Measurements from ENCODE around the gene CTU2.

DNA sequence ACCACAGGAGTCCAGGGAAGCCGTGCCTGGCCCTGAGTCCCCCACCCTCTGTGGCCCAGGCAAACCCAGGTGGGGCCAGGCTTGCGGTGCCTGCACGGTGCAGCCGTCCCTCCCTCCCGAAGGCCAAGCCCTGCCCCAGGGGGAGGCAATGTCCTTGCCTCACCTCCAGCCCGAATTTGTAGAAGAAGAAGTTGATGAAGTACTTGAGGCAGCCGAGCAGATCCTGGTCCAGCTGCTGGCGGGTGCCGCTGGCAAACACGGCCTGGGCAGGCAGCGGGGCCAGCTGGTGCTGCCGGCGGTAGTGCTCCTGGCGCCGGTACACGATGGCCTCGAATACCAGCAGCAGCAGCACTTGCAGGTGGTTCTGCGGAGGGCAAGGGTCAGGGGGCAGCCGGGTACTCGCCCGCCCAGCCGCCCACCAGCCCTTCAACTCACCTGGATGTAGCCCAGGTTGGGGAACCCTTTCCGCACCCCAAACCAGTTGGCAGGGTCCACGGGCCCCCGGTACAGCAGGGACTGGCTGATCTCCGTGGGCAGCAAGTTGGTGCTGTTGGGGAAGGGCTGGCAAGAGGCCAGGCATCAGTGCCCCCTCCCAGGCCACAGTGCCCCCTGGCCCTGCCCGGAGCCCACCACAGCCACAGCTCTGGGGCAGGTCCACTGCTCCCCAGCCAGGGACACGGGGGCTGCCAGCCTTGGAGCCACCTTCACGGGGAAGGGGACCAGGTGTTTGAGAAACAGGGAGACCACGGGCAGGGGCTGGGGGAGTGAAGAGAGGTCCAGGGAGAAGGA lies 26.1 kb downstream of the CTU2 start:
- TF ChIP-seq FOXA1 (IDR thresholded peaks at IDR 0.05; ENCODE audit: borderline replicate concordance) (no peak), NR2C2 (CRISPR knock-in tag; IDR thresholded peaks at IDR 0.05) (no peak), NR2C2 (tag; IDR thresholded peaks at IDR 0.05) (no peak), RAD21 (CRISPR knock-in tag; conservative IDR thresholded peaks at IDR 0.05 in 1 of 2, IDR thresholded peaks at IDR 0.05 in 1 of 2) (no peak), JUN (IDR thresholded peaks at IDR 0.05; ENCODE audit: borderline replicate concordance, low read depth, low read length) (no peak), JUN (CRISPR knock-in tag; IDR thresholded peaks at IDR 0.05; ENCODE audit: borderline replicate concordance) (no peak), RFX5 (IDR thresholded peaks at IDR 0.05; ENCODE audit: low read depth, low read length) (no peak), NCOR1 (IDR thresholded peaks at IDR 0.05) (no peak), NFXL1 (CRISPR knock-in tag; IDR thresholded peaks at IDR 0.05) (no peak), POLR2AphosphoS5 (IDR thresholded peaks at IDR 0.05; ENCODE audit: control insufficient read depth, insufficient read depth, low read depth, low read length) (no peak), E2F3 (CRISPR knock-in tag; IDR thresholded peaks at IDR 0.05) (no peak), BHLHE40 (IDR thresholded peaks at IDR 0.05; ENCODE audit: low read length) (no peak)
- TF ChIP-seq, protein P1, sequence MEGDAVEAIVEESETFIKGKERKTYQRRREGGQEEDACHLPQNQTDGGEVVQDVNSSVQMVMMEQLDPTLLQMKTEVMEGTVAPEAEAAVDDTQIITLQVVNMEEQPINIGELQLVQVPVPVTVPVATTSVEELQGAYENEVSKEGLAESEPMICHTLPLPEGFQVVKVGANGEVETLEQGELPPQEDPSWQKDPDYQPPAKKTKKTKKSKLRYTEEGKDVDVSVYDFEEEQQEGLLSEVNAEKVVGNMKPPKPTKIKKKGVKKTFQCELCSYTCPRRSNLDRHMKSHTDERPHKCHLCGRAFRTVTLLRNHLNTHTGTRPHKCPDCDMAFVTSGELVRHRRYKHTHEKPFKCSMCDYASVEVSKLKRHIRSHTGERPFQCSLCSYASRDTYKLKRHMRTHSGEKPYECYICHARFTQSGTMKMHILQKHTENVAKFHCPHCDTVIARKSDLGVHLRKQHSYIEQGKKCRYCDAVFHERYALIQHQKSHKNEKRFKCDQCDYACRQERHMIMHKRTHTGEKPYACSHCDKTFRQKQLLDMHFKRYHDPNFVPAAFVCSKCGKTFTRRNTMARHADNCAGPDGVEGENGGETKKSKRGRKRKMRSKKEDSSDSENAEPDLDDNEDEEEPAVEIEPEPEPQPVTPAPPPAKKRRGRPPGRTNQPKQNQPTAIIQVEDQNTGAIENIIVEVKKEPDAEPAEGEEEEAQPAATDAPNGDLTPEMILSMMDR (IDR thresholded peaks at IDR 0.05 in 2 of 3, conservative IDR thresholded peaks at IDR 0.05 in 1 of 3; ENCODE audit: insufficient read depth in 2 of 3, low read depth in 1 of 3, low read length in 3 of 3): no peak
- TF ChIP-seq, protein P2, sequence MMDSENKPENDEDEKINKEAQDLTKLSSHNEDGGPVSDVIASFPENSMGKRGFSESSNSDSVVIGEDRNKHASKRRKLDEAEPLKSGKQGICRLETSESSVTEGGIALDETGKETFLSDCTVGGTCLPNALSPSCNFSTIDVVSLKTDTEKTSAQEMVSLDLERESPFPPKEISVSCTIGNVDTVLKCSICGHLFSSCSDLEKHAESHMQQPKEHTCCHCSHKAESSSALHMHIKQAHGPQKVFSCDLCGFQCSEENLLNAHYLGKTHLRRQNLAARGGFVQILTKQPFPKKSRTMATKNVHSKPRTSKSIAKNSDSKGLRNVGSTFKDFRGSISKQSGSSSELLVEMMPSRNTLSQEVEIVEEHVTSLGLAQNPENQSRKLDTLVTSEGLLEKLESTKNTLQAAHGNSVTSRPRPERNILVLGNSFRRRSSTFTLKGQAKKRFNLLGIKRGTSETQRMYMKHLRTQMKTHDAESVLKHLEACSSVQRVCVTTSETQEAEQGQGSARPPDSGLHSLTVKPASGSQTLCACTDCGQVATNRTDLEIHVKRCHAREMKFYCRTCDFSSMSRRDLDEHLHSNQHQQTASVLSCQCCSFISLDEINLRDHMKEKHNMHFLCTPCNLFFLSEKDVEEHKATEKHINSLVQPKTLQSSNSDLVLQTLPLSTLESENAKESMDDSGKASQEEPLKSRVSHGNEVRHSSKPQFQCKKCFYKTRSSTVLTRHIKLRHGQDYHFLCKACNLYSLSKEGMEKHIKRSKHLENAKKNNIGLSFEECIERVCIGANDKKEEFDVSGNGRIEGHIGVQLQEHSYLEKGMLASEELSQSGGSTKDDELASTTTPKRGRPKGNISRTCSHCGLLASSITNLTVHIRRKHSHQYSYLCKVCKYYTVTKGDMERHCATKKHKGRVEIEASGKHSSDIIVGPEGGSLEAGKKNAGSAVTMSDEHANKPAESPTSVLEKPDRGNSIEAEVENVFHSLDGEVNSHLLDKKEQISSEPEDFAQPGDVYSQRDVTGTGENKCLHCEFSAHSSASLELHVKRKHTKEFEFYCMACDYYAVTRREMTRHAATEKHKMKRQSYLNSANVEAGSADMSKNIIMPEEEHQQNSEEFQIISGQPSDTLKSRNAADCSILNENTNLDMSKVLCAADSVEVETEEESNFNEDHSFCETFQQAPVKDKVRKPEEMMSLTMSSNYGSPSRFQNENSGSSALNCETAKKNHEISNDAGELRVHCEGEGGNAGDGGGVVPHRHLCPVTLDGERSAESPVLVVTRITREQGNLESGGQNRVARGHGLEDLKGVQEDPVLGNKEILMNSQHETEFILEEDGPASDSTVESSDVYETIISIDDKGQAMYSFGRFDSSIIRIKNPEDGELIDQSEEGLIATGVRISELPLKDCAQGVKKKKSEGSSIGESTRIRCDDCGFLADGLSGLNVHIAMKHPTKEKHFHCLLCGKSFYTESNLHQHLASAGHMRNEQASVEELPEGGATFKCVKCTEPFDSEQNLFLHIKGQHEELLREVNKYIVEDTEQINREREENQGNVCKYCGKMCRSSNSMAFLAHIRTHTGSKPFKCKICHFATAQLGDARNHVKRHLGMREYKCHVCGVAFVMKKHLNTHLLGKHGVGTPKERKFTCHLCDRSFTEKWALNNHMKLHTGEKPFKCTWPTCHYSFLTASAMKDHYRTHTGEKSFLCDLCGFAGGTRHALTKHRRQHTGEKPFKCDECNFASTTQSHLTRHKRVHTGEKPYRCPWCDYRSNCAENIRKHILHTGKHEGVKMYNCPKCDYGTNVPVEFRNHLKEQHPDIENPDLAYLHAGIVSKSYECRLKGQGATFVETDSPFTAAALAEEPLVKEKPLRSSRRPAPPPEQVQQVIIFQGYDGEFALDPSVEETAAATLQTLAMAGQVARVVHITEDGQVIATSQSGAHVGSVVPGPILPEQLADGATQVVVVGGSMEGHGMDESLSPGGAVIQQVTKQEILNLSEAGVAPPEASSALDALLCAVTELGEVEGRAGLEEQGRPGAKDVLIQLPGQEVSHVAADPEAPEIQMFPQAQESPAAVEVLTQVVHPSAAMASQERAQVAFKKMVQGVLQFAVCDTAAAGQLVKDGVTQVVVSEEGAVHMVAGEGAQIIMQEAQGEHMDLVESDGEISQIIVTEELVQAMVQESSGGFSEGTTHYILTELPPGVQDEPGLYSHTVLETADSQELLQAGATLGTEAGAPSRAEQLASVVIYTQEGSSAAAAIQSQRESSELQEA (IDR thresholded peaks at IDR 0.05; ENCODE audit: low read depth): no peak
- TF ChIP-seq, protein P3, sequence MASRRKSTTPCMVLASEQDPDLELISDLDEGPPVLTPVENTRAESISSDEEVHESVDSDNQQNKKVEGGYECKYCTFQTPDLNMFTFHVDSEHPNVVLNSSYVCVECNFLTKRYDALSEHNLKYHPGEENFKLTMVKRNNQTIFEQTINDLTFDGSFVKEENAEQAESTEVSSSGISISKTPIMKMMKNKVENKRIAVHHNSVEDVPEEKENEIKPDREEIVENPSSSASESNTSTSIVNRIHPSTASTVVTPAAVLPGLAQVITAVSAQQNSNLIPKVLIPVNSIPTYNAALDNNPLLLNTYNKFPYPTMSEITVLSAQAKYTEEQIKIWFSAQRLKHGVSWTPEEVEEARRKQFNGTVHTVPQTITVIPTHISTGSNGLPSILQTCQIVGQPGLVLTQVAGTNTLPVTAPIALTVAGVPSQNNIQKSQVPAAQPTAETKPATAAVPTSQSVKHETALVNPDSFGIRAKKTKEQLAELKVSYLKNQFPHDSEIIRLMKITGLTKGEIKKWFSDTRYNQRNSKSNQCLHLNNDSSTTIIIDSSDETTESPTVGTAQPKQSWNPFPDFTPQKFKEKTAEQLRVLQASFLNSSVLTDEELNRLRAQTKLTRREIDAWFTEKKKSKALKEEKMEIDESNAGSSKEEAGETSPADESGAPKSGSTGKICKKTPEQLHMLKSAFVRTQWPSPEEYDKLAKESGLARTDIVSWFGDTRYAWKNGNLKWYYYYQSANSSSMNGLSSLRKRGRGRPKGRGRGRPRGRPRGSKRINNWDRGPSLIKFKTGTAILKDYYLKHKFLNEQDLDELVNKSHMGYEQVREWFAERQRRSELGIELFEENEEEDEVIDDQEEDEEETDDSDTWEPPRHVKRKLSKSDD (conservative IDR thresholded peaks at IDR 0.05; ENCODE audit: low read length): no peak
